Measurements from ENCODE around the gene LRRC36.

DNA sequence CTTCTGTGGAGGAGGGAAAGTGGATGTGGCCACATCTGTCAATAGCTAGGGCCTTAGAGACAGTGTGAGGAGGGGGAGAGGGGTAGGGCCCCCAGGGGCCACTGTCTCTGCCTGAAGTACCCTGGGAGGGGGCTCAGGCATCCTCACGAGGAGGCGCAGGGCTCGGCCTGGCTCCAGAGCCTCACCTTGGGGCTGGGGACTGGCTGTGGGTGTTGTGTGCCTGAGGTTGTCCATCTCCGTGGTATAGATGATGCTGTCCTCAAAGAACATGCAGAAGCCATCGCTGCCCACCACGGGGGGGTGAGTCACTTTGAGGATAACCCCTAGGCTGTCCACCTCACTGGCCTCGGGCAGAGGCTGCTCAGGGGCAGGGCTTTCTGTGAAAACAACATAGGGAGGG, 35.2 kb upstream of the LRRC36 start:
- TF ChIP-seq, protein P1, sequence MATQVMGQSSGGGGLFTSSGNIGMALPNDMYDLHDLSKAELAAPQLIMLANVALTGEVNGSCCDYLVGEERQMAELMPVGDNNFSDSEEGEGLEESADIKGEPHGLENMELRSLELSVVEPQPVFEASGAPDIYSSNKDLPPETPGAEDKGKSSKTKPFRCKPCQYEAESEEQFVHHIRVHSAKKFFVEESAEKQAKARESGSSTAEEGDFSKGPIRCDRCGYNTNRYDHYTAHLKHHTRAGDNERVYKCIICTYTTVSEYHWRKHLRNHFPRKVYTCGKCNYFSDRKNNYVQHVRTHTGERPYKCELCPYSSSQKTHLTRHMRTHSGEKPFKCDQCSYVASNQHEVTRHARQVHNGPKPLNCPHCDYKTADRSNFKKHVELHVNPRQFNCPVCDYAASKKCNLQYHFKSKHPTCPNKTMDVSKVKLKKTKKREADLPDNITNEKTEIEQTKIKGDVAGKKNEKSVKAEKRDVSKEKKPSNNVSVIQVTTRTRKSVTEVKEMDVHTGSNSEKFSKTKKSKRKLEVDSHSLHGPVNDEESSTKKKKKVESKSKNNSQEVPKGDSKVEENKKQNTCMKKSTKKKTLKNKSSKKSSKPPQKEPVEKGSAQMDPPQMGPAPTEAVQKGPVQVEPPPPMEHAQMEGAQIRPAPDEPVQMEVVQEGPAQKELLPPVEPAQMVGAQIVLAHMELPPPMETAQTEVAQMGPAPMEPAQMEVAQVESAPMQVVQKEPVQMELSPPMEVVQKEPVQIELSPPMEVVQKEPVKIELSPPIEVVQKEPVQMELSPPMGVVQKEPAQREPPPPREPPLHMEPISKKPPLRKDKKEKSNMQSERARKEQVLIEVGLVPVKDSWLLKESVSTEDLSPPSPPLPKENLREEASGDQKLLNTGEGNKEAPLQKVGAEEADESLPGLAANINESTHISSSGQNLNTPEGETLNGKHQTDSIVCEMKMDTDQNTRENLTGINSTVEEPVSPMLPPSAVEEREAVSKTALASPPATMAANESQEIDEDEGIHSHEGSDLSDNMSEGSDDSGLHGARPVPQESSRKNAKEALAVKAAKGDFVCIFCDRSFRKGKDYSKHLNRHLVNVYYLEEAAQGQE (IDR thresholded peaks at IDR 0.05; ENCODE audit: unreplicated experiment): no peak
- TF ChIP-seq POLR2AphosphoS5 (IDR thresholded peaks at IDR 0.05; ENCODE audit: low read depth): no peak
- TF ChIP-seq, protein P2, sequence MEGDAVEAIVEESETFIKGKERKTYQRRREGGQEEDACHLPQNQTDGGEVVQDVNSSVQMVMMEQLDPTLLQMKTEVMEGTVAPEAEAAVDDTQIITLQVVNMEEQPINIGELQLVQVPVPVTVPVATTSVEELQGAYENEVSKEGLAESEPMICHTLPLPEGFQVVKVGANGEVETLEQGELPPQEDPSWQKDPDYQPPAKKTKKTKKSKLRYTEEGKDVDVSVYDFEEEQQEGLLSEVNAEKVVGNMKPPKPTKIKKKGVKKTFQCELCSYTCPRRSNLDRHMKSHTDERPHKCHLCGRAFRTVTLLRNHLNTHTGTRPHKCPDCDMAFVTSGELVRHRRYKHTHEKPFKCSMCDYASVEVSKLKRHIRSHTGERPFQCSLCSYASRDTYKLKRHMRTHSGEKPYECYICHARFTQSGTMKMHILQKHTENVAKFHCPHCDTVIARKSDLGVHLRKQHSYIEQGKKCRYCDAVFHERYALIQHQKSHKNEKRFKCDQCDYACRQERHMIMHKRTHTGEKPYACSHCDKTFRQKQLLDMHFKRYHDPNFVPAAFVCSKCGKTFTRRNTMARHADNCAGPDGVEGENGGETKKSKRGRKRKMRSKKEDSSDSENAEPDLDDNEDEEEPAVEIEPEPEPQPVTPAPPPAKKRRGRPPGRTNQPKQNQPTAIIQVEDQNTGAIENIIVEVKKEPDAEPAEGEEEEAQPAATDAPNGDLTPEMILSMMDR (conservative IDR thresholded peaks at IDR 0.05; ENCODE audit: low read depth in 2 of 2): no peak
- no peak for TF ChIP-seq EZH2 (IDR thresholded peaks at IDR 0.05; ENCODE audit: low read depth, unreplicated experiment)
- TF ChIP-seq ZNF331 (CRISPR knock-in tag; IDR thresholded peaks at IDR 0.05; ENCODE audit: low read depth): no peak
- TF ChIP-seq EZH2phosphoT487 (IDR thresholded peaks at IDR 0.05; ENCODE audit: unreplicated experiment): no peak
- no peak for TF ChIP-seq JUNB (IDR thresholded peaks at IDR 0.05; ENCODE audit: unreplicated experiment)
- TF ChIP-seq, protein P3, sequence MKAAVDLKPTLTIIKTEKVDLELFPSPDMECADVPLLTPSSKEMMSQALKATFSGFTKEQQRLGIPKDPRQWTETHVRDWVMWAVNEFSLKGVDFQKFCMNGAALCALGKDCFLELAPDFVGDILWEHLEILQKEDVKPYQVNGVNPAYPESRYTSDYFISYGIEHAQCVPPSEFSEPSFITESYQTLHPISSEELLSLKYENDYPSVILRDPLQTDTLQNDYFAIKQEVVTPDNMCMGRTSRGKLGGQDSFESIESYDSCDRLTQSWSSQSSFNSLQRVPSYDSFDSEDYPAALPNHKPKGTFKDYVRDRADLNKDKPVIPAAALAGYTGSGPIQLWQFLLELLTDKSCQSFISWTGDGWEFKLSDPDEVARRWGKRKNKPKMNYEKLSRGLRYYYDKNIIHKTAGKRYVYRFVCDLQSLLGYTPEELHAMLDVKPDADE (IDR thresholded peaks at IDR 0.05): no peak
- TF ChIP-seq NANOG (IDR thresholded peaks at IDR 0.05; ENCODE audit: borderline replicate concordance): no peak
- TF ChIP-seq, protein P4, sequence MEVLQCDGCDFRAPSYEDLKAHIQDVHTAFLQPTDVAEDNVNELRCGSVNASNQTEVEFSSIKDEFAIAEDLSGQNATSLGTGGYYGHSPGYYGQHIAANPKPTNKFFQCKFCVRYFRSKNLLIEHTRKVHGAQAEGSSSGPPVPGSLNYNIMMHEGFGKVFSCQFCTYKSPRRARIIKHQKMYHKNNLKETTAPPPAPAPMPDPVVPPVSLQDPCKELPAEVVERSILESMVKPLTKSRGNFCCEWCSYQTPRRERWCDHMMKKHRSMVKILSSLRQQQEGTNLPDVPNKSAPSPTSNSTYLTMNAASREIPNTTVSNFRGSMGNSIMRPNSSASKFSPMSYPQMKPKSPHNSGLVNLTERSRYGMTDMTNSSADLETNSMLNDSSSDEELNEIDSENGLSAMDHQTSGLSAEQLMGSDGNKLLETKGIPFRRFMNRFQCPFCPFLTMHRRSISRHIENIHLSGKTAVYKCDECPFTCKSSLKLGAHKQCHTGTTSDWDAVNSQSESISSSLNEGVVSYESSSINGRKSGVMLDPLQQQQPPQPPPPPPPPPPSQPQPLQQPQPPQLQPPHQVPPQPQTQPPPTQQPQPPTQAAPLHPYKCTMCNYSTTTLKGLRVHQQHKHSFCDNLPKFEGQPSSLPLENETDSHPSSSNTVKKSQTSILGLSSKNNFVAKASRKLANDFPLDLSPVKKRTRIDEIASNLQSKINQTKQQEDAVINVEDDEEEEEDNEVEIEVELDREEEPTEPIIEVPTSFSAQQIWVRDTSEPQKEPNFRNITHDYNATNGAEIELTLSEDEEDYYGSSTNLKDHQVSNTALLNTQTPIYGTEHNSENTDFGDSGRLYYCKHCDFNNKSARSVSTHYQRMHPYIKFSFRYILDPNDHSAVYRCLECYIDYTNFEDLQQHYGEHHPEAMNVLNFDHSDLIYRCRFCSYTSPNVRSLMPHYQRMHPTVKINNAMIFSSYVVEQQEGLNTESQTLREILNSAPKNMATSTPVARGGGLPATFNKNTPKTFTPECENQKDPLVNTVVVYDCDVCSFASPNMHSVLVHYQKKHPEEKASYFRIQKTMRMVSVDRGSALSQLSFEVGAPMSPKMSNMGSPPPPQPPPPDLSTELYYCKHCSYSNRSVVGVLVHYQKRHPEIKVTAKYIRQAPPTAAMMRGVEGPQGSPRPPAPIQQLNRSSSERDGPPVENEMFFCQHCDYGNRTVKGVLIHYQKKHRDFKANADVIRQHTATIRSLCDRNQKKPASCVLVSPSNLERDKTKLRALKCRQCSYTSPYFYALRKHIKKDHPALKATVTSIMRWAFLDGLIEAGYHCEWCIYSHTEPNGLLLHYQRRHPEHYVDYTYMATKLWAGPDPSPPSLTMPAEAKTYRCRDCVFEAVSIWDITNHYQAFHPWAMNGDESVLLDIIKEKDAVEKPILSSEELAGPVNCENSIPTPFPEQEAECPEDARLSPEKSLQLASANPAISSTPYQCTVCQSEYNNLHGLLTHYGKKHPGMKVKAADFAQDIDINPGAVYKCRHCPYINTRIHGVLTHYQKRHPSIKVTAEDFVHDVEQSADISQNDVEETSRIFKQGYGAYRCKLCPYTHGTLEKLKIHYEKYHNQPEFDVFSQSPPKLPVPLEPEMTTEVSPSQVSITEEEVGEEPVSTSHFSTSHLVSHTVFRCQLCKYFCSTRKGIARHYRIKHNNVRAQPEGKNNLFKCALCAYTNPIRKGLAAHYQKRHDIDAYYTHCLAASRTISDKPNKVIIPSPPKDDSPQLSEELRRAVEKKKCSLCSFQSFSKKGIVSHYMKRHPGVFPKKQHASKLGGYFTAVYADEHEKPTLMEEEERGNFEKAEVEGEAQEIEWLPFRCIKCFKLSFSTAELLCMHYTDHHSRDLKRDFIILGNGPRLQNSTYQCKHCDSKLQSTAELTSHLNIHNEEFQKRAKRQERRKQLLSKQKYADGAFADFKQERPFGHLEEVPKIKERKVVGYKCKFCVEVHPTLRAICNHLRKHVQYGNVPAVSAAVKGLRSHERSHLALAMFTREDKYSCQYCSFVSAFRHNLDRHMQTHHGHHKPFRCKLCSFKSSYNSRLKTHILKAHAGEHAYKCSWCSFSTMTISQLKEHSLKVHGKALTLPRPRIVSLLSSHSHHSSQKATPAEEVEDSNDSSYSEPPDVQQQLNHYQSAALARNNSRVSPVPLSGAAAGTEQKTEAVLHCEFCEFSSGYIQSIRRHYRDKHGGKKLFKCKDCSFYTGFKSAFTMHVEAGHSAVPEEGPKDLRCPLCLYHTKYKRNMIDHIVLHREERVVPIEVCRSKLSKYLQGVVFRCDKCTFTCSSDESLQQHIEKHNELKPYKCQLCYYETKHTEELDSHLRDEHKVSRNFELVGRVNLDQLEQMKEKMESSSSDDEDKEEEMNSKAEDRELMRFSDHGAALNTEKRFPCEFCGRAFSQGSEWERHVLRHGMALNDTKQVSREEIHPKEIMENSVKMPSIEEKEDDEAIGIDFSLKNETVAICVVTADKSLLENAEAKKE (CRISPR knock-in tag; IDR thresholded peaks at IDR 0.05): no peak
